K562 (cell line): ENCODE measurements around the gene DYNC1H1. TPM values are rescaled to one million over a fixed set of nuclear protein-coding genes. Genes with fewer than 3 reads are reported as not detected.
A peak's percentile ranks its signal among the peaks of the same experiment; 100 is the strongest.

Experiments
- KAT2B ChIP-seq: IDR thresholded peaks from one replicate; pipeline ENCODE4 v1.6.1; 2012; ENCODE audit warnings: low read depth, mild to moderate bottlenecking, control low read depth, inconsistent platforms, low read length, moderate library complexity
- MGA ChIP-seq: fragments of 450-650 bp; IDR thresholded peaks from 2 replicates; pipeline ENCODE4 v1.6.1; 2016; ENCODE audit warnings: mild to moderate bottlenecking, moderate library complexity
- MTA1 ChIP-seq: fragments of 450-650 bp; IDR thresholded peaks from 2 replicates; pipeline ENCODE4 v1.6.1; 2017; ENCODE audit warnings: borderline replicate concordance
- SNIP1 ChIP-seq: fragments of 450-650 bp; IDR thresholded peaks from 2 replicates; pipeline ENCODE4 v1.7.1; 2017; ENCODE audit warnings: low read depth, mild to moderate bottlenecking
- TAF15 ChIP-seq: fragments of 200-400 bp; formaldehyde crosslinking; IDR thresholded peaks from 2 replicates; pipeline ENCODE4 v1.6.1; 2017; ENCODE audit warnings: mild to moderate bottlenecking, low read depth, low read length, moderate library complexity
- TRIM25 ChIP-seq: fragments of 450-650 bp; IDR thresholded peaks from 2 replicates; pipeline ENCODE4 v1.7.0; 2016; ENCODE audit warnings: borderline replicate concordance
- ZBTB11 ChIP-seq, 3 experiments: fragments of 200-800 bp in 1 of 3; fragments of 250-450 bp in 1 of 3; fragments of 450-650 bp in 1 of 3; sonication (Bioruptor Pico) in 1 of 3; sonication (Bioruptor generic) in 1 of 3; formaldehyde crosslinking in 1 of 3; IDR thresholded peaks; 2 replicates each; pipeline versions ENCODE4 v1.6.1 to v1.8.0; 2016 to 2022; ENCODE audit warnings: mild to moderate bottlenecking in 2 of 3, missing genetic modification characterization in 2 of 3, missing compliant biosample characterization in 1 of 3, moderate library complexity in 1 of 3
- ZFP30 ChIP-seq: fragments of 250-450 bp; sonication (Bioruptor Pico); IDR thresholded peaks from 2 replicates; pipeline ENCODE4 v1.8.0; 2022; ENCODE audit warnings: moderate library complexity, mild to moderate bottlenecking, inconsistent platforms, borderline replicate concordance
- ZNF274 ChIP-seq: IDR thresholded peaks from 2 replicates; pipeline ENCODE4 v1.6.1; 2011; ENCODE audit warnings: low read depth, mild to moderate bottlenecking, low read length, moderate library complexity, borderline replicate concordance
- polyA plus RNA-seq, 8 experiments: library from polyadenylated mRNA; depleted of rRNA in 4 of 8; stranded (reverse) in 5 of 8; unstranded in 3 of 8; fragments of >200 nt; fragmentation: Nextera tagmentation in 2 of 8; fragmentation: Illumina TruSeq in 1 of 8; extraction: Ambion mirVana in 2 of 8; extraction: Trizol in 1 of 8; gene quantifications; 2 replicates each; pipeline versions ENCODE4 v1.2.1 to v1.2.3, GENCODE V29; 2011 to 2014; ENCODE audit warnings: inconsistent platforms in 1 of 8, missing spikeins in 1 of 8
- total RNA-seq, 7 experiments: library from RNA; depleted of rRNA in 6 of 7; stranded (reverse); fragments of >200 nt in 6 of 7; fragmentation: Illumina TruSeq in 2 of 7; extraction: Trizol in 2 of 7; gene quantifications; 2 replicates each; pipeline versions ENCODE4 v1.2.1 to v1.2.3, GENCODE V29; 2011 to 2021; ENCODE audit warnings: low replicate concordance in 1 of 7

Gene DYNC1H1
- total and polyA plus RNA-seq, 9 of the 15 experiments (the other 6 are each of a cell fraction or from before 2014, with no cell fraction given): 31.9 to 335 (median 115) TPM

GRCh38 chr14:101932673-101933072, 31.7 kb upstream of the DYNC1H1 start (continued):
- TF ChIP-seq MGA (peak; percentile 55; the same call in 1 of the 2 replicates), TAF15 (no peak), MTA1 (no peak), SNIP1 (no peak), ZNF274 (no peak), ZFP30 (CRISPR knock-in tag) (no peak), TRIM25 (no peak), KAT2B (no peak), ZBTB11 (CRISPR knock-in tag; IDR thresholded peaks at IDR 0.05) (no peak)
